Lung (tissue), 16 donors: Measurements from ENCODE around the gene INIP. TPM values are rescaled to one million over a fixed set of nuclear protein-coding genes. Genes with fewer than 3 reads are reported as not detected.

Experiments
- ATAC-seq: fragments of 200-7000 bp; cut with Tn5 transposase; one replicate; pipeline ENCODE4 v1.9.1; 2020; ENCODE audit warnings: moderate number of reproducible peaks; ENCODE audit not compliant: insufficient read depth, low FRiP score
- DNase-seq, 3 donors: peaks; one replicate each; pipeline ENCODE4 v3.0.0-alpha.2; 2013 to 2017
- H3K27ac ChIP-seq, 2 donors: one replicate each; pipeline ENCODE4 v1.5.1; 2013; ENCODE audit warnings: mild to moderate bottlenecking in 2 of 2, moderate library complexity in 2 of 2, control low read depth in 1 of 2, inconsistent platforms in 1 of 2, low read depth in 1 of 2, low read length in 1 of 2
- H3K27me3 ChIP-seq, 3 donors: one replicate each; pipeline ENCODE4 v1.5.1; 2013; ENCODE audit warnings: low read length in 2 of 3; ENCODE audit not compliant: control insufficient read depth in 3 of 3, insufficient read depth in 3 of 3
- H3K36me3 ChIP-seq, 4 donors: one replicate each; pipeline ENCODE4 v1.5.1; 2013; ENCODE audit warnings: low read length in 4 of 4, mild to moderate bottlenecking in 1 of 4, moderate library complexity in 1 of 4; ENCODE audit not compliant: control insufficient read depth in 4 of 4, insufficient read depth in 4 of 4
- H3K4me1 ChIP-seq, 5 donors: one replicate each; pipeline ENCODE4 v1.5.1; 2013; ENCODE audit warnings: low read length in 5 of 5, mild to moderate bottlenecking in 2 of 5, moderate library complexity in 1 of 5; ENCODE audit not compliant: control insufficient read depth in 5 of 5, insufficient read depth in 5 of 5
- H3K4me3 ChIP-seq: one replicate; pipeline ENCODE4 v1.5.1; 2013; ENCODE audit warnings: mild to moderate bottlenecking, control low read depth, moderate library complexity
- H3K9ac ChIP-seq, 2 donors: one replicate each; pipeline ENCODE4 v1.5.1; 2013; ENCODE audit warnings: low read length in 2 of 2, control low read depth in 1 of 2; ENCODE audit not compliant: insufficient read depth in 1 of 2
- H3K9me3 ChIP-seq, 4 donors: one replicate each; pipeline ENCODE4 v1.5.1; 2013; ENCODE audit warnings: low read length in 3 of 4, mild to moderate bottlenecking in 1 of 4, moderate library complexity in 1 of 4; ENCODE audit not compliant: control insufficient read depth in 4 of 4, insufficient read depth in 3 of 4
- WGBS, 2 donors: extraction: QIAGEN DNeasy Blood & Tissue Kit; methylation state at CpG; one replicate each; pipeline ENCODE4 v1.1.7; 2013; 5-methylcytosine and 5-hydroxymethylcytosine counted together
- long read RNA-seq, 5 donors: transcript quantifications; one replicate each; lab custom pipeline, GENCODE V29; 2026
- polyA plus RNA-seq, 2 donors: library from polyadenylated mRNA; stranded (reverse); fragments of 200-250 nt; gene quantifications; one replicate each; pipeline ENCODE4 v1.2.1, GENCODE V29; 2013
- total RNA-seq, 2 donors: library from RNA; depleted of rRNA in 1 of 2; stranded (reverse); fragments of >200 nt in 1 of 2; gene quantifications; one replicate each; pipeline ENCODE4 v1.2.1, GENCODE V29; 2014 to 2021
- TF ChIP-seq, protein P1 (sequence below): IDR thresholded peaks from 2 replicates; pipeline ENCODE4 v1.5.1; 2012; ENCODE audit warnings: mild to moderate bottlenecking; ENCODE audit errors: control extremely low read depth, extremely low read depth
- donor health status: control.
- donor health status: control.
- donor health status: Bipolar disorder and iron deficiency.
- donor health status: healthy.
- donor health status: DM: yes; HTN: yes; CAD: no.

Gene INIP, protein sequence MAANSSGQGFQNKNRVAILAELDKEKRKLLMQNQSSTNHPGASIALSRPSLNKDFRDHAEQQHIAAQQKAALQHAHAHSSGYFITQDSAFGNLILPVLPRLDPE
- 10 to 100 TPM; 22.0 to 25.8 TPM for total RNA-seq
- 10 to 100 TPM in 1 of 2 donors, 1 to 10 TPM in 1; 9.1 to 11.5 TPM for polyA plus RNA-seq
- long read RNA-seq, donor 1, full-length matches to known transcripts, result 13 of 13 reads
- long read RNA-seq, donor 1, partial matches to known transcripts, result 0 of 13 reads
- long read RNA-seq, donor 1, other reads (novel, unspliced or antisense), result 0 of 13 reads
- long read RNA-seq, donor 2, full-length matches to known transcripts, result 10 of 10 reads
- long read RNA-seq, donor 2, partial matches to known transcripts, result 0 of 10 reads
- long read RNA-seq, donor 2, other reads (novel, unspliced or antisense), result 0 of 10 reads
- long read RNA-seq, donor 3, full-length matches to known transcripts, result 6 of 6 reads
- long read RNA-seq, donor 3, partial matches to known transcripts, result 0 of 6 reads
- long read RNA-seq, donor 3, other reads (novel, unspliced or antisense), result 0 of 6 reads
- long read RNA-seq, donor 4, full-length matches to known transcripts, result 7 of 7 reads
- long read RNA-seq, donor 4, partial matches to known transcripts, result 0 of 7 reads
- long read RNA-seq, donor 4, other reads (novel, unspliced or antisense), result 0 of 7 reads
- long read RNA-seq, donor 5, full-length matches to known transcripts, result 17 of 17 reads
- long read RNA-seq, donor 5, partial matches to known transcripts, result 0 of 17 reads
- long read RNA-seq, donor 5, other reads (novel, unspliced or antisense), result 0 of 17 reads

DNA sequence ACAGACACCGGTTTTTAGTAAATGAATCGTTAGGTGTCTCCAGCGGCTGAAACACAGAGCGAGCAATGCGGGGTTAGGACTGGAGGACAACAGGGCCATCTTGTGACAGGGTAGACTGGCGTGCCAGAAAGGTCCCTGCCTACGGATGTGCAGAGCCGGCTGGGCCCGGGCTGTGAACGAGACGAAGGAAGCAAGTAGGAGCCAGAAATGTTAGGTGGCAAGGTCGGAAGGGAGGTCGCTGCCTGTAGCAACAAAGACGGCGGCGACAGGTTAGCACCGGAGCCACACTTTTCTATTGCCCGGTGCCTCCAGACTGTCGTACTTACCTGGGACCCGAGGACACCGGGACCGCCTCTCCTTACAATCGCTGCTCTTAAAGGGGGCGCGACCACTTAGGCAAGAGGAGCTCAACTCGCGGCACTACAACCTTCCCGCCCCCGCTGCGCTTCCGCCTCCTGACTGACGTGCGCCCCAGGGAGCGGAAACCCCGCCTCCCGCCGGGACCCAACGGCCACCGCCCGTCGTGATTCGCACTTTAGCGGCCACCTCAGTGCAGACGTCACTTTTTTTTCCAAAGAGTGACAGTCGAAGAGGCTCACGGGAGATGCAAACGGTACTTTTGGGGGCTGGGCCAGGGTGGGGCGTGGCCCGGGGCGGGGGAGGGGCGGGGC is at the start of gene INIP:
INIP (minus strand) TSS at position 457 of the 671 bp plus-strand sequence. CDS start 1,632 bp downstream, outside the sequence.
- Histone ChIP-seq H3K36me3 (peaks cover 0 to 11% (median 5%) of the 10 kb centered on the region in 4 donors), H3K4me3 (peak within 1 kb of the TSS; percentile 85), H3K27ac (peak within 1 kb of the TSS; percentile 86 to 94), H3K27me3 (no peaks in the 10 kb centered on the region), H3K9ac (peak within 1 kb of the TSS; percentile 86), H3K9me3 (no peaks in the 10 kb centered on the region), H3K4me1 (peaks cover 0 to 8% (median 0%) of the 10 kb centered on the region in 5 donors)
- peak; percentile 96 for ATAC-seq
- DNase-seq, result peak; percentile 98 to 99 (median 98)
- WGBS, 2 donors, result 0 to 1% methylated on average over 51 of the region's 51 CpGs
- TF ChIP-seq, protein P1, sequence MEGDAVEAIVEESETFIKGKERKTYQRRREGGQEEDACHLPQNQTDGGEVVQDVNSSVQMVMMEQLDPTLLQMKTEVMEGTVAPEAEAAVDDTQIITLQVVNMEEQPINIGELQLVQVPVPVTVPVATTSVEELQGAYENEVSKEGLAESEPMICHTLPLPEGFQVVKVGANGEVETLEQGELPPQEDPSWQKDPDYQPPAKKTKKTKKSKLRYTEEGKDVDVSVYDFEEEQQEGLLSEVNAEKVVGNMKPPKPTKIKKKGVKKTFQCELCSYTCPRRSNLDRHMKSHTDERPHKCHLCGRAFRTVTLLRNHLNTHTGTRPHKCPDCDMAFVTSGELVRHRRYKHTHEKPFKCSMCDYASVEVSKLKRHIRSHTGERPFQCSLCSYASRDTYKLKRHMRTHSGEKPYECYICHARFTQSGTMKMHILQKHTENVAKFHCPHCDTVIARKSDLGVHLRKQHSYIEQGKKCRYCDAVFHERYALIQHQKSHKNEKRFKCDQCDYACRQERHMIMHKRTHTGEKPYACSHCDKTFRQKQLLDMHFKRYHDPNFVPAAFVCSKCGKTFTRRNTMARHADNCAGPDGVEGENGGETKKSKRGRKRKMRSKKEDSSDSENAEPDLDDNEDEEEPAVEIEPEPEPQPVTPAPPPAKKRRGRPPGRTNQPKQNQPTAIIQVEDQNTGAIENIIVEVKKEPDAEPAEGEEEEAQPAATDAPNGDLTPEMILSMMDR, result no peak

DNA sequence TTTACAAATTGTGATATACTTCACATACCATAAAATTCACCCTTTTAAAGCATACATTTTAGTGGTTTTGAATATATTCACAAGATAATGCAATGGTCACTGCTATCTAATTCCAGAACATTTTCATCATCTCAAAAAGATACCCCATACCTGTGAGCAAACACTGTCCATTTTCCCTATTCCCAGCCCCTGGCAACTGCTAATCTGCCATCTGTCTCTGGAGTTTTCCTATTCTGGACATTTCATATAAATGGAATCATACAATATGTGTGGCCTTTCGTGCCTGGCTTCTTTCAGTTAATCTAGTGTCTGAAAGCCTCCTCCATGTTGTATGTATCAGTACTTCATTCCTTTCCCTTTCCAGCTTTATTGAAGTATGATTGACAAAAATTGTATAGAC is 47.4 kb upstream of the INIP start:
- TF ChIP-seq, protein P1, result no peak
- whole genome bisulfite sequencing, 2 donors, result 91 to 92% methylated on average over 1 of the region's 1 CpG
- no peak overlapping the region for H3K27ac ChIP-seq
- no peak overlapping the region for H3K4me3 ChIP-seq
- no peak for ATAC-seq
- no peak for DNase-seq
- H3K9me3 ChIP-seq, result peaks cover 0 to 3% (median 0%) of the 10 kb centered on the region in 4 donors
- peaks cover 0 to 15% (median 0%) of the 10 kb centered on the region in 5 donors for H3K4me1 ChIP-seq
- H3K9ac ChIP-seq, result no peak overlapping the region
- H3K27me3 ChIP-seq, result no peaks in the 10 kb centered on the region
- H3K36me3 ChIP-seq, result peaks cover 0 to 3% (median 0%) of the 10 kb centered on the region in 4 donors

DNA sequence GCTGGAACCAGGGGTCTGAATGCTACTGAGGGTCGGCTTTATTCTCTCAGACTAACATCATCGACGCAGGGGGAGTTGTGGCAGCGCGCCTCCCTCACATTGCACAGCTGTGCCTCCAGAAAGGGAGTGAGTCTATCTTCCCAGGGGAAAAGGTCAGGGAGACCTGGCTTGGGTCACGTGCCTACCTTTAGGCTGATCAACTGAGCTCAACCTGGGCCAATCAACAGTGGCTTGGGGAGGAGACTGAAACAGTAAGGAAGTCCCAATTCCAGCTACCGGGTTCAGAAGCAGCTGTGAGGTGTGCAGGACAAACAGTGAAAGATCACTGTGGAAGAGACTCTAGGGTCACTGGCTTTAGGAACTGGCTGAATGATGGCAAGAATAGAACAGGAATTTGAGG is 46.9 kb upstream of the INIP start:
- Histone ChIP-seq H3K27ac (no peak overlapping the region), H3K4me1 (peaks cover 0 to 13% (median 0%) of the 10 kb centered on the region in 5 donors), H3K9me3 (peaks cover 0 to 3% (median 0%) of the 10 kb centered on the region in 4 donors), H3K36me3 (peaks cover 0 to 3% (median 0%) of the 10 kb centered on the region in 4 donors), H3K27me3 (no peaks in the 10 kb centered on the region), H3K9ac (no peak overlapping the region), H3K4me3 (no peak overlapping the region)
- WGBS, 2 donors, result 83 to 85% methylated on average over 7 of the region's 7 CpGs
- DNase-seq, result no peak
- TF ChIP-seq, protein P1, result no peak
- no peak for ATAC-seq
